Lower leg skin (tissue), 3 donors: ENCODE data around the gene CPEB3.

Experiments
- CTCF ChIP-seq, 3 donors: fragments of 450-650 bp; IDR thresholded peaks; one replicate each; pipeline ENCODE4 v1.5.1; 2016; ENCODE audit warnings: antibody characterized with exemption in 3 of 3, mild to moderate bottlenecking in 3 of 3, moderate library complexity in 2 of 3
- POLR2A ChIP-seq, 2 donors: fragments of 450-650 bp; IDR thresholded peaks; one replicate each; pipeline ENCODE4 v1.6.1; 2016 to 2017; ENCODE audit warnings: antibody characterized with exemption in 2 of 2, mild to moderate bottlenecking in 1 of 2, moderate library complexity in 1 of 2

DNA sequence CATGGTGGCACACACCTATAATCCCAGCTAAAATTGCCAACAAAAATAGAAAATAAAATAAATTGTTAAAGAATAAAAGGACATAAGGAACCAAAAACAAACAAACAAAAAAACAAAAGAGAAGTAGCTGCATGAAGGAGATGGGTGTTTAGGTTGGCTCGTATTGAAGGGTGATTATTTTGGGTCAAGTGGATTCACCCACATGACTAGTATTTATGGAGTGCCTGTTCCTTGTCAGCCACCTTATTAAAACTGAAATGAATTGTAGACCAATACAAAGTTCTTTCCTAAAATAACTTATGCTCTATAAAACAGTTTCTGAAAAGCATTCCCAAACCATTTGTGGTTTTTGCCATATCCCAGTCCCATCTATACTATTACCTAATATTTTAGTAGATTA, 228.6 kb downstream of the CPEB3 start:
- no peak for TF ChIP-seq CTCF (IDR thresholded peaks at IDR 0.05)
- no peak for TF ChIP-seq POLR2A (IDR thresholded peaks at IDR 0.05)
